ENCODE measurements around the gene GORASP1. TPM values are rescaled to one million over a fixed set of nuclear protein-coding genes. Genes with fewer than 3 reads are reported as not detected.

Gene GORASP1
- total RNA-seq, 2 donors from 2014 or later = 47.4 to 48.9 TPM

DNA sequence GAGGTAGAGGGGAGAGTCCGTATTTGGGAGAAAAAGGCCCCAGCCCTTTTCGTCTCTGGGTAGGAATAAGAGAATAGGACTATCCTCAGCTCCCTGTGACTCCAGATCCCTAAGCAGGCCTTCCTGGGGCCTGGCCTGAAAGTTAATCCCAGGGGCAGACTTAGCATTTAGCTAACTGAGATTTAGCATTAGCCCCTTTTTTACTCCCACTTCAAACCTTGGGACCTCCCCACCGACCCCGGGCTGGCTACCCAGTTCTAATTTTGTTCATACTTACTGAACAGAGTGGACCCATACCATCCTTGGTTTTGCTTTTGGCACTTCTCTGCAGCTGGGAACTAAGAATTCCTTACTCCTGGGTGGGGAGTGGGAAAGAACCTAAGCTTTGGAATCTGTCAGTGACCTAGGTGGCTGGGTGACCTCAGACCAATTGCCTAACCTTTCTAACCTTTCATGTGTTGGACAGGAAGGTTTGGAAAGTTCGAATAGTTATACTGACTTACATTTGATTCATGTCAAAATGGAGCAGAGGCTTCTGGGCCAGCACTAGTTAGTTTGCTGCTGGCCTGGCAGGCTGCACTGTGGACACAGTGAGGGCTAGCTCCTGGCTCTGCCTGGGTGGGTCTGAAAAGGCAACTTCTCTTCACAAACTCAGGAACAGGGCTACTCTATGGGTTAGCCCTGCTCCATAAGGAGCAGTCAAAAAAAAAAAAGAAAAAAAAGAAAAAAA, 11.7 kb upstream of the GORASP1 start:
- H3K9ac ChIP-seq (ENCODE audit: extremely low read depth, low read length, poor library complexity, severe bottlenecking) = no peak overlapping the region
- no peaks in the 10 kb centered on the region for H3K27me3 ChIP-seq (ENCODE audit: control insufficient read depth, insufficient read depth, low read length, poor library complexity, severe bottlenecking)
- H3K9me3 ChIP-seq (ENCODE audit: control insufficient read depth, low read length) = no peaks in the 10 kb centered on the region
- no peak overlapping the region for H3K27ac ChIP-seq (ENCODE audit: low read depth, low read length)
- no peaks in the 10 kb centered on the region for H3K36me3 ChIP-seq (ENCODE audit: control insufficient read depth, insufficient read depth, low read length)
- H3K27ac Mint-ChIP-seq = no peak overlapping the region
- no peaks in the 10 kb centered on the region for H3K27me3 Mint-ChIP-seq (ENCODE audit: insufficient read depth)
- 40 to 78% methylated on average over 1 to 5 of the region's 5 CpGs for WGBS, 2 experiments (ENCODE audit: insufficient coverage in 1 of 2, insufficient read length in 1 of 2)
- H3K36me3 Mint-ChIP-seq (ENCODE audit: low read depth) = no peaks in the 10 kb centered on the region
- no peaks in the 10 kb centered on the region for H3K4me1 Mint-ChIP-seq
- H3K4me1 ChIP-seq (ENCODE audit: control insufficient read depth, insufficient read depth, low read length) = no peaks in the 10 kb centered on the region
- no peak for DNase-seq
- no peak overlapping the region for H3K4me3 Mint-ChIP-seq
- TF ChIP-seq CTCF (conservative IDR thresholded peaks at IDR 0.05) = no peak
- H3K9me3 Mint-ChIP-seq = no peaks in the 10 kb centered on the region
- no peak overlapping the region for H3K4me3 ChIP-seq (ENCODE audit: low read length)

- Histone ChIP-seq H3K27ac (ENCODE audit: low read depth, low read length) (no peak overlapping the region), H3K4me3 (ENCODE audit: low read length) (no peak overlapping the region), H3K27me3 (ENCODE audit: control insufficient read depth, insufficient read depth, low read length, poor library complexity, severe bottlenecking) (no peaks in the 10 kb centered on the region), H3K9ac (ENCODE audit: extremely low read depth, low read length, poor library complexity, severe bottlenecking) (no peak overlapping the region), H3K4me1 (ENCODE audit: control insufficient read depth, insufficient read depth, low read length) (no peaks in the 10 kb centered on the region), H3K36me3 (ENCODE audit: control insufficient read depth, insufficient read depth, low read length) (no peaks in the 10 kb centered on the region), H3K9me3 (ENCODE audit: control insufficient read depth, low read length) (no peaks in the 10 kb centered on the region)
- Mint-ChIP-seq H3K4me3 (no peak overlapping the region), H3K9me3 (no peaks in the 10 kb centered on the region), H3K27ac (no peak overlapping the region), H3K36me3 (ENCODE audit: low read depth) (no peaks in the 10 kb centered on the region), H3K27me3 (ENCODE audit: insufficient read depth) (no peaks in the 10 kb centered on the region), H3K4me1 (no peaks in the 10 kb centered on the region)
- DNase-seq = no peak
- WGBS, 2 experiments (ENCODE audit: insufficient coverage in 1 of 2, insufficient read length in 1 of 2) = 90 to 95% methylated on average over 1 to 3 of the region's 3 CpGs
- TF ChIP-seq CTCF (conservative IDR thresholded peaks at IDR 0.05) = no peak
Observed at GRCh38 chr3:39118079-39118478, 10.7 kb upstream of the GORASP1 start.

DNA sequence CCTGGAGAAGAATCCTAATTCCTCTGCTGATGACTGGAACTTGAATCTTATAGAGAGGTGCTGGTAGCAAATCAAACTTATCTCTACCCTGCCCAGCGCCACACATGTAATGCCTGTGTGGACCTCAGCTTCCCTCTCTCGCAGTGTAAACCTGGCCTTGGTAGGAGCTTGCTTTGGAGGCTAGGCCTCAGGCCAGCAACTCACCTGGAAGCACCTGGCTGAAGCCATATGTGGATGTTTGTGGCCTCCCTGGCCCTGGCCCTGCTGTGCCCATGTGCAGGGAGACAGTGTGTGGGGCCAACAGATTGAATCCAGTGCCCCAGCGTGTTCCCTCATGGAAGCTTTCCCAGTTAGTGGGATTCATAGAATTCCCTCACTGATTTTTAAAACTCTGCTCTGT, 8.4 kb upstream of the GORASP1 start:
- Histone ChIP-seq H3K27me3 (ENCODE audit: control insufficient read depth, insufficient read depth, low read length, poor library complexity, severe bottlenecking) (no peaks in the 10 kb centered on the region), H3K36me3 (ENCODE audit: control insufficient read depth, insufficient read depth, low read length) (no peaks in the 10 kb centered on the region), H3K4me1 (ENCODE audit: control insufficient read depth, insufficient read depth, low read length) (no peaks in the 10 kb centered on the region), H3K4me3 (ENCODE audit: low read length) (no peak overlapping the region), H3K9me3 (ENCODE audit: control insufficient read depth, low read length) (no peaks in the 10 kb centered on the region), H3K9ac (ENCODE audit: extremely low read depth, low read length, poor library complexity, severe bottlenecking) (no peak overlapping the region), H3K27ac (ENCODE audit: low read depth, low read length) (no peak overlapping the region)
- H3K9me3 Mint-ChIP-seq = no peaks in the 10 kb centered on the region
- no peaks in the 10 kb centered on the region for H3K27me3 Mint-ChIP-seq (ENCODE audit: insufficient read depth)
- H3K4me3 Mint-ChIP-seq = no peak overlapping the region
- H3K36me3 Mint-ChIP-seq (ENCODE audit: low read depth) = no peaks in the 10 kb centered on the region
- no peak overlapping the region for H3K27ac Mint-ChIP-seq
- WGBS, 2 experiments (ENCODE audit: insufficient coverage in 1 of 2, insufficient read length in 1 of 2) = 81 to 95% methylated on average over 3 of the region's 3 CpGs
- TF ChIP-seq CTCF (conservative IDR thresholded peaks at IDR 0.05) = no peak
- no peak for DNase-seq
- no peaks in the 10 kb centered on the region for H3K4me1 Mint-ChIP-seq
